Activated T-helper 17 cell treated with anti-CD3 and anti-CD28 coated beads, Interleukin-2, amount 50 U/mL, for 72 hours (primary cell): Measurements from ENCODE around the gene NKPD1. TPM values are rescaled to one million over a fixed set of nuclear protein-coding genes. Genes with fewer than 3 reads are reported as not detected.

ENCODE experiments used
- ATAC-seq: fragments of 150-1000 bp; cut with Tn5 transposase; replicated peaks from 2 replicates; pipeline ENCODE4 v1.10.0; 2021; ENCODE audit warnings: mild to moderate bottlenecking, moderate library complexity
- H3K27ac Mint-ChIP-seq: one replicate; pipeline ENCODE4 v1.8.0; 2022; ENCODE audit warnings: mixed read lengths
- H3K27me3 Mint-ChIP-seq: one replicate; pipeline ENCODE4 v1.8.0; 2022; ENCODE audit warnings: mixed read lengths
- H3K36me3 Mint-ChIP-seq: one replicate; pipeline ENCODE4 v1.8.0; 2022; ENCODE audit warnings: low read depth, mild to moderate bottlenecking, mixed read lengths
- H3K4me1 Mint-ChIP-seq: one replicate; pipeline ENCODE4 v1.8.0; 2022; ENCODE audit warnings: mixed read lengths
- H3K4me3 Mint-ChIP-seq: one replicate; pipeline ENCODE4 v1.8.0; 2022; ENCODE audit warnings: mild to moderate bottlenecking, mixed read lengths
- H3K9me3 Mint-ChIP-seq: one replicate; pipeline ENCODE4 v1.8.0; 2022; ENCODE audit warnings: mixed read lengths
- total RNA-seq, 2 donors: library from RNA; stranded (reverse); gene quantifications; one replicate each; pipeline ENCODE4 v1.2.3, GENCODE V29; 2022

Gene NKPD1
- total RNA-seq, 2 donors from 2014 or later = 0.06 to 0.40 TPM

DNA sequence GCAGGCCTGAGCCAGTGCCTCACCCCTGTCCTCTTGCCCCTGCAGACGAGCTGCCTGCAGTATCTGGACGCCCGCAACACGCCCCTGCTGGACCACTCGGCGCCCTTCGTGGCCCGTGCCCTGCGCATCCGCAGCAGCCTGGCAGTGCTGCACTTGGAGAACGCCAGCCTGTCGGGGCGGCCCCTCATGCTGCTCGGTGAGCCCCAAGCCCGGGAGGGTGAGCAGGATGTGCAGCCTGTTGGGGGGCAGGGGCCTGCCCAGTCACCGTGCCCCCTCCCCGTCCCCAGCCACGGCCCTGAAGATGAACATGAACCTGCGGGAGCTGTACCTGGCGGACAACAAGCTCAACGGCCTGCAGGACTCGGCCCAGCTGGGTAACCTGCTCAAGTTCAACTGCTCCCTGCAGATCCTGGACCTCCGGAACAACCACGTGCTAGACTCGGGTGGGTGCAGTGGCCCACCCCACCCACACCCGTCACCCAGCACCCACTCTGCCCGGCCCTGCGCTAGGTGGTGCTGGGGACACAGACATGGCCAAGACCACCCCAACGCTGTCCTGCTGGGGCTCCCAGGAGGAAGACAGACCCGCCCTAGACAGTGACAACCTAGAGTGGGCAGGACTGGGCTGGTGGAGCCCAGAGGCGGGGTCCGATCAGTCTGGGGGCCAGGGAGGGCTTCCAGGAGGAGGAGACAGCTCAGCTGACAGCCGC, 18.6 kb downstream of the NKPD1 start:
- peaks cover 16% of the 10 kb centered on the region for H3K36me3 Mint-ChIP-seq
- no peak overlapping the region for H3K27ac Mint-ChIP-seq
- peaks cover 5% of the 10 kb centered on the region for H3K4me1 Mint-ChIP-seq
- ATAC-seq = no peak
- H3K27me3 Mint-ChIP-seq = no peaks in the 10 kb centered on the region
- H3K9me3 Mint-ChIP-seq = no peaks in the 10 kb centered on the region
- H3K4me3 Mint-ChIP-seq = no peak overlapping the region

DNA sequence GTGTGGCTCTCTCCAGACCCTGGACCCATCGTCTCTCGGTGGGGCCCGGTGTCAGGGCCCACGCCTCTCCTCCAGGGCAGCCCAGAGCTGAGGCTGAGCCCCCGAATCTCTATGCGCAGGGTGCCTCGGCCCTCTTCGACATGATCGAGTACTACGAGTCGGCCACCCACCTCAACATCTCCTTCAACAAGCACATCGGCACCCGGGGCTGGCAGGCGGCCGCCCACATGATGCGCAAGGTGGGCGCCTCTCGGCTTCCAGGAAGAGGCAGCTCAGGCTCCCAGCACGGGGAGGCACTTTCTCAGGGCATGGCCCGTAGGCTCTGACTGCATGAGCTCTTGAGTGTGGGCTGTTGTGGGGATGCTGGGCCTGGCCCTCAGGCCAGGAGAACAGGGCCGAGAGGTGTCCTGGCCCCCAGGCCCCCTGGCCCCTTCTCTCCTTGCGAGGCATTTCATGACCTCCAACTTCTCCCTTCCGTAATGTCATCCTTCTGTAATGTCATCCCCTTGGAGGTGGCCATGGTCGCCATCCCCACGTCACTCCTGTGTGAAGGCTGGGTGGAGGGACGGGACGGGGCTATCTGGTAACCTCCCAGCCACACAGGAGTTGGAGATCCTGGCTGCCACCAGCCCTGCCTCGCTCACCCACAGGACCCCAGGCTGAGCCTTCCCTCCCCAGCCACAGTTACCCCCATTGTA, 19.4 kb downstream of the NKPD1 start:
- H3K9me3 Mint-ChIP-seq = no peaks in the 10 kb centered on the region
- no peak for ATAC-seq
- no peak overlapping the region for H3K4me3 Mint-ChIP-seq
- no peaks in the 10 kb centered on the region for H3K27me3 Mint-ChIP-seq
- peaks cover 5% of the 10 kb centered on the region for H3K4me1 Mint-ChIP-seq
- peaks cover 16% of the 10 kb centered on the region for H3K36me3 Mint-ChIP-seq
- H3K27ac Mint-ChIP-seq = peak overlapping the region; percentile 20

DNA sequence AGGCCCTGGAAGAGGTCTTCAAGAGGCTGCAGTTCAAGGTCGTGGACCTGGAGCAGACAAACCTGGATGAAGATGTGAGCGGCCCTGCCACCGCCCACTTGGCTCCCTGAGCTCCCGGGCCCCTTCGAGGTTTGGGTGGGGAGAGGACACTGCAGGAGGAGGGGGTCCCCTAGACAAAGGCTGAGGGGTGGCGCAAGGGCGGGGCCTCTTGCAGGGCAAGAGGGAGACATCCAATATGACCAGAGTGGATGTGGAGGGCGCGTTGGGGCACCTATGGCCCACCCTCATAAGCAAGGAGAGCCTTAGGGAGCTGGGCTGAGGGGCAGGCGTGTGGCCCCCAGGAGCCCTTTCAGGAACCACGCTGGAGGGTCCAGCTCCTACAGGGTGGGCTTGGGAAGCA, 20.2 kb downstream of the NKPD1 start:
- no peaks in the 10 kb centered on the region for H3K9me3 Mint-ChIP-seq

DNA sequence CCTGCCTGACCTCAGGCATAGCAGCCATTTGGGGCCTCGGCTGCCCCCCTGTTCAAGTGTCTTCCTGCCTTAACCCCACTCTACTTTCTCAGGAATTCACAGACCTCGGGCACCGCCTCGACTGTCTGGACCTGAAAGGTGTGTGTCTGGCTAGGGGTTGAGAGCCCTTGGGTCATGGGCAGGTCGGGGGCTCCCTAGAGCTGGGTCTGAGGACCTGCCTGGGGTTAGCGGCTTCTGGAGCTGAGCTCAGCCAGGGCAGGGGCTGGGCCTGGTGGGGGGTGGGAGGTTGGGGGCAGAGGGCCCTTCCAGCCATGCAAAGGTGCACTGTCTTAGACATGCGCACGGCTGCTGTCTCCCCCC, 20.7 kb downstream of the NKPD1 start:
- peaks cover 5% of the 10 kb centered on the region for H3K4me1 Mint-ChIP-seq
- H3K27me3 Mint-ChIP-seq = no peaks in the 10 kb centered on the region
- no peak overlapping the region for H3K27ac Mint-ChIP-seq
- H3K4me3 Mint-ChIP-seq = no peak overlapping the region
- no peak for ATAC-seq
- H3K36me3 Mint-ChIP-seq = peaks cover 16% of the 10 kb centered on the region
- no peaks in the 10 kb centered on the region for H3K9me3 Mint-ChIP-seq

More for the DNA sequence above, 20.2 kb downstream of the NKPD1 start:
- H3K27ac Mint-ChIP-seq = no peak overlapping the region
- no peaks in the 10 kb centered on the region for H3K27me3 Mint-ChIP-seq
- peaks cover 5% of the 10 kb centered on the region for H3K4me1 Mint-ChIP-seq
- peaks cover 16% of the 10 kb centered on the region for H3K36me3 Mint-ChIP-seq
- ATAC-seq = no peak
- no peak overlapping the region for H3K4me3 Mint-ChIP-seq

DNA sequence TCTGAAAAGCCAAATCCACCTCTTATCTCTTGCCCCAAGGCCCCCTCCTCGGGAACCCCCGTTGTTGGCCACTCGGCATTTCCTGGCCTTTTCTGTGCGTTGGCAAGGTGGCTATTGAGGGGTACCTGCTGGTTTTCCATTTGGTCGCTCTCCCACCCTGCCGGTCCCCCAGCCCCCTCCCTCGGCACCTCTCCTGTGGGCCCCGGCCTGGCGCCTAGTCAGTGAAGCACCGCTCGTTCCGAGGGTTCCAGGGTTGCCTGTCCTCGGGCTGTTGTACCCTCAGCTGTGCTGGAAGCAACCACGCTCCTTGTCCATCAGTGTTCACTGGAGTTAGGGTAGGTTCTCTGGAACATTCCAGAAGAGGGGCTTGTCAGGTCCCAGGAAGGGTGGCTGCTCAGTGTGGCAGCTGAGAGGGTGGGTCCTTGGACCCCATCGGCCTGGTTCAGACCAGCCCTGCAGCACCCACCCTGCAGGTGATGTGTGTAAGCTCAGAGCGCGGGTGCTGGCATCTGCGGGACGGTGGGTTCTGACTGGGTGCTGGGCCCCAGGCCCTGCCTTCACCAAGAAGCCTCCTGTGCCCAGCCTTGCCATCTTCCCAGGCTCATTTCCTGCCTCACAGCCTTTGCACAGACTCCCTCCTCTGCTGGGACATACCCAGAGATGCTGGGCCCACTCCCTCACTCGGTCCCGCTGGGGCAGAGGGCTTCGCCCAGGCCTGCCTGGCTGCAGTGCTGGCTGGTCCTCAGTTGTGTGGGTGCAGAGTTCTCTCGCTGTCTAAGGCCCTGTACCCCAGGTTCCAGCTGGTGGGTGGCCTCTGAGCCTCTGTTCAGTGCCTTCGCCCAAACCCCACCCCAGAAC, 21.3 kb downstream of the NKPD1 start:
- Mint-ChIP-seq H3K27me3 (no peaks in the 10 kb centered on the region), H3K36me3 (peaks cover 16% of the 10 kb centered on the region), H3K4me1 (peaks cover 5% of the 10 kb centered on the region), H3K9me3 (no peaks in the 10 kb centered on the region), H3K27ac (no peak overlapping the region), H3K4me3 (no peak overlapping the region)
- ATAC-seq = no peak

DNA sequence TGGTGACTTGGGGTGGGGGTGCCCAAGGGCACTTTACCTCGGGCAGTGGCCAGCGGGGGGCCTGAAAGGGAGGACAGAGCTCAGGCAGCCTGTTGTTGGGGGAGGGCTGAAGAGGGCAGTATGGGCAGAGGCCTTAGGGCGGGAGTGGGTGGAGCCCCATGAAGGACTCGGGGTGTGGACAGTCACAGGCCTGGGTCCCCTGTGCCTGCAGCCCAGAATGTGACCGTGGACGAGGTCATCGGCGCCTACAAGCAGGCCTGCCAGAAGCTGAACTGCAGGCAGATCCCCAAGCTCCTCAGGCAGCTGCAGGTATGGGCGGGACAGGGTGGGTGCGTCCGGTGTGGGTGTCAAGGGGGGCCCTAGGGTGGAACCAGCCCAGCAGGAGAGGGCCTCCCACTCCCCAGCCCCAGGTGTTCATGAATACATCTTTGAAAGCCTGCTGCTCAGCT, 22.5 kb downstream of the NKPD1 start:
- ATAC-seq = no peak
- Mint-ChIP-seq H3K9me3 (no peaks in the 10 kb centered on the region), H3K36me3 (peaks cover 16% of the 10 kb centered on the region), H3K4me1 (peaks cover 5% of the 10 kb centered on the region), H3K27ac (no peak overlapping the region), H3K4me3 (no peak overlapping the region), H3K27me3 (no peaks in the 10 kb centered on the region)

DNA sequence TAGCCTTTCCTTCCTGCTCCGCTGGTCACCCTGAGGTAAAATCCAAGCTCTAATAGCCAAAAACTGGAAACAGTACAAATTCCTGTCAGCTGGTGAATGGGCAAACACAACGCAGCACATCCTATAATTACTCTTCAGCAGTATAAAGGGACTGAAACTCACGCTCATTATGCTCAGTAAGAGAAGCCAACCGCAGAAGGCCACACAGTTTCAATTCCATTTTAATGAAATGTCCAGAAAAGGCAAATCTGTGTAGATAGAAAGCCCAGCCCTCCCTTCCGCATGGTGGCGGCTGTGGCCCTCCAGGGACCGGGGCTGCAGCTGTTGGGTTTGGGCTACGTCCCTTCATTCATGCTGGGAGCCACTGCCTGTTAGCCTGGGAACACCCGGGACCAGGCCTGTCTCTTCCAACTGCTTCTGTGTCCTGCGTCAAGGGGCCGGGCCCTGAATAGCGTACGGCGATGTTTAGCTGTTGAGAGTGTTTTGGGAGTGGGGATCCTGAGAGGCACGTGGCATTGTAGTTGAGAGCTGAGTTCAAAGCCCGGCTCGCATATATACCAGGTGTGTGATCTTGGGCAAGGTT, 23.5 kb downstream of the NKPD1 start:
- no peak for ATAC-seq
- Mint-ChIP-seq H3K27me3 (no peaks in the 10 kb centered on the region), H3K4me1 (no peaks in the 10 kb centered on the region), H3K4me3 (no peak overlapping the region), H3K36me3 (peaks cover 7% of the 10 kb centered on the region), H3K27ac (no peak overlapping the region), H3K9me3 (no peaks in the 10 kb centered on the region)

DNA sequence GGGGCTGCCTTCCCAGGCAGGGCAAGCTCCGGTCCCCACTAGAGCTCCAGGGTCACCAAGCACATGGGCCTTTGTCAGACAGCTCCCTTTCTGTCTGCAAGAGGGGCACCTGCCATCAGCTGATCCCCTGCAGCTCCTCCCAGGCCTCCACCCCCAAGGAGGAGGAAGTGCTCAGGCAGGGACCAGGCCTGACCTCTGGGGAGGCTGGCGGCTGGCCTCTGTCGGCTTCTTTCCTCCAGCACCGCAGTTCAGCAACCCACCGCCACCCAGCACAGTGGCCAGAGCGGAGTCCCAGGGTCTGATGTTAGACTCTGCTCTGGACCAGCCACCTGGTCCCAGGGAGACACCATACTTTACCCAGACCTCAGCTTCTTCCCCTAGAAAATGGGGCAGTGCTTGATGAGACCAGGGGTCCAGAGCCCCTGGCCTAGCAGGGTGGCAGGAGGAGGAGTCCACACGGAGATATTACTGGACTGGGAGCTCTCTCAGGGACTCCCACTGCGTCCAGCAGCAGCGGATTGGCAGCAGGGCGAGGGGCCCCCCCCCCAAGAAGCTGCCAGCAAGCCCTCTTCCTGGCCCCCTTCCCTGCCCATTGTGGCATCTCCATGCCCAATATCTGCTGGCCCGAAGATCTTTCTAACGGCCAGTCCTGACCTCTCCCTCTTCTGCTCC, 24.1 kb downstream of the NKPD1 start:
- Mint-ChIP-seq H3K9me3 (no peaks in the 10 kb centered on the region), H3K27me3 (no peaks in the 10 kb centered on the region), H3K4me3 (no peak overlapping the region), H3K4me1 (no peaks in the 10 kb centered on the region), H3K36me3 (peaks cover 5% of the 10 kb centered on the region), H3K27ac (no peak overlapping the region)
- no peak for ATAC-seq

DNA sequence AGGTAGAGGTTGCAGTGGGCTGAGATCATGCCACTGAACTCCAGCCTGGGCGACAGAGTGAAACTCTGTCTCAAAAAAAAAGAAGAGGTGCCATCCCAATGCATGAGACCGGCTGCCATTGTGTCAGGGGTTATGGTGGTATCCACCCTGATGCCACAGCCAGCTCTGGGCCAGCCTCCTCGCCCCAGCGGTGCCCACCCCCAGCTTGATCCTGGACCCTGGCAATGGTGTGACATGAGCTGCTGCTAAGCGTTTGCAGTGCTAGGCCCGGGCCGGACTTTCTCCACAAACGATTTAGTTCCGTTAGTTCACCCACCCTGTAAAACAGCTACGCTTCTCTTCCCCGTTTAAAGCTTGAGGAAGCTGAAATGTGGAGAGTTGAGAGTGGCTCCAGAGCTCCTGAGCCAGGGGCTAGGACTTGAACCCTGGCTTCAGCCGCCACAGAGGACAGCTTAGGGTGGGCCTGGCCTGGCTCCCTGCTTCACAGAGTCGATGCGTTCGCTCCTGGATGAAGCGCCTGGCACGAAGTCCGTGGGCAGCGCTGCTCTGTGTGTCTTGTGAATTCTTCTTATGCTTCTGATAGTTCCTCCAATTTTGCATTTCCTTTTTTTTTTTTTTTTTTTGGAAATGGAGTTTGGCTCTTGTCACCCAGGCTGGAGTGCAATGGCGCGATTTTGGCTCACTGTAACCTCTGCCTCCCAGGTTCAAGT, 25.5 kb downstream of the NKPD1 start:
- no peak overlapping the region for H3K27ac Mint-ChIP-seq
- no peak for ATAC-seq
- H3K4me3 Mint-ChIP-seq = no peak overlapping the region
- no peaks in the 10 kb centered on the region for H3K36me3 Mint-ChIP-seq
- no peaks in the 10 kb centered on the region for H3K4me1 Mint-ChIP-seq
- H3K27me3 Mint-ChIP-seq = no peaks in the 10 kb centered on the region
- H3K9me3 Mint-ChIP-seq = no peaks in the 10 kb centered on the region

DNA sequence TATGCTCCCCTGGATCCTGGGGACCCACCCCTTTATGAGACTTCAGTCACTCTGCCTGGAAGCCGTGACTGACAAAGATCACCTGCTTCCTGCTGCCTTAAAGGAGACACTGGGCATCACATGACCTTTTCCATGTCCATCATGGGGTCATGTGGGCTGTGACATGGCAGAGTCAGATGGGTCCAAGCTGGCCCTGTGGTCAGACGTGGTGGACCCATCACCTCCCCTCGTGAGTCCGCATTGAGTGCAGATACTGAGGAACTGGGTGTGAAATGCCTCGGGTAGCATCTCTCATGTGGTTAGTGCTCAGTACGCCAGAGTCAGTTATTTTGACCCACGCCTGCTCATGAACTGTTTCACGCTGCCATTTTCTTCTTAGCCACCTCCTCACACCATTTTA, 27.1 kb downstream of the NKPD1 start:
- no peaks in the 10 kb centered on the region for H3K36me3 Mint-ChIP-seq
- no peaks in the 10 kb centered on the region for H3K9me3 Mint-ChIP-seq
- no peaks in the 10 kb centered on the region for H3K4me1 Mint-ChIP-seq
- no peaks in the 10 kb centered on the region for H3K27me3 Mint-ChIP-seq
- ATAC-seq = no peak
- H3K27ac Mint-ChIP-seq = peak overlapping the region; percentile 80
- H3K4me3 Mint-ChIP-seq = no peak overlapping the region

DNA sequence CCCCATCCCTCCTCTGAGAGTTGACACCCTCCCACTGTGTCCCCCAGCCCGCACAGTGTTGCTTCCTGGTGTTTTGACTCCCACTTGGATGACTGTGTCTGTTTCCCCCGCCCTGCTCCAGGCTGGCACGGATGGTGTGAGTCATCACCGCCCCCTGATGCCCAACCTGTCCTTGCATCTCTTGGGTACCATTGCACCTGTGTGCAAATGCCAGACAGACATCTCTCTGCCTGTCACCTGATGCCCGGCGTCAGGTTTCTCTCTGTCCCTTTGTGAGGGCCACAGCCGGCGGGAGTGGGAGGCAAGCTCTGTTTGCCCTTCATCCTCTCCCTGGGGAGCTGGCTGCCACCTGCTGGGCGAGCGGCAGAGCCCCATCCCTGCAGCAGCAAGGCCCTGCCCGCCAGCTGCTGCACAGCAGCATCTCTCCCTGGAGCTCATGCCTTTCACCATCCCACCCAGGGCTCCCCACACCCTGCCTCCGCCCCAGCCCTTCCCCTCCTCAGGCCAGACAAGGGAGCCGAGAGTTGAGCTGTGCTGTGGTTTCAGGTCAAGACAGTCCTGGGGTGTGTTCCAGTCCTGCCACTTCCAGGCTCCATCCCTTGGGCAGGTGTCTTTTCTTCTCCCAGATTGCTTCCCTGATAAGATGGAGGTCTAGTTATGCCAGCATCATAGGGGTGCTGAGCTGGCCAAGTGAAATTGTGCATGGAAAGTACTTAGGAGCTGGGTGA, 29.7 kb downstream of the NKPD1 start:
- Mint-ChIP-seq H3K4me3 (no peak overlapping the region), H3K9me3 (no peaks in the 10 kb centered on the region), H3K36me3 (no peaks in the 10 kb centered on the region), H3K27ac (peak overlapping the region; percentile 56), H3K4me1 (peaks cover under 1% of the 10 kb centered on the region), H3K27me3 (no peaks in the 10 kb centered on the region)
- ATAC-seq = peak; percentile 62

DNA sequence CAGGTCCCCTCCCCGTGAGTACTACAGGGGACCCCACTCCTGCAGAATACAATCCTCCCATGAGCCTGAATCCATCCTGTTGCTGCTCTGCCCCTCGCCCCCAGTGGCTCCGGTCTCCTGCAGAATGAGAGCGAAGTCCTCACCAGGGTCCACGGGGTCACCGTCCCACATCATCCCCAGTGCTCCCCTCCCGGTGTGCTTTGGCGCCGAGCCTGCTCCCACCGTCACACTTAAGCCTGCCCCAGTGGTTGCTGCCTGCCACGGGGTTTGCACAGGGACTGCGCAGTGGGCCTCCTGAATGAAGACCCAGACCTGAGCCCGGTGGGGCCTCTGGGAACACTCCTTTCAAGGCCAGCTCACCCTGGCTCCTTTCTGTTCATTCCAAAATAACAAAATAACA, 30.5 kb downstream of the NKPD1 start:
- H3K27me3 Mint-ChIP-seq = no peaks in the 10 kb centered on the region
- H3K9me3 Mint-ChIP-seq = no peaks in the 10 kb centered on the region
- H3K36me3 Mint-ChIP-seq = no peaks in the 10 kb centered on the region
- peaks cover 4% of the 10 kb centered on the region for H3K4me1 Mint-ChIP-seq
- no peak overlapping the region for H3K27ac Mint-ChIP-seq
- ATAC-seq = no peak
- no peak overlapping the region for H3K4me3 Mint-ChIP-seq

DNA sequence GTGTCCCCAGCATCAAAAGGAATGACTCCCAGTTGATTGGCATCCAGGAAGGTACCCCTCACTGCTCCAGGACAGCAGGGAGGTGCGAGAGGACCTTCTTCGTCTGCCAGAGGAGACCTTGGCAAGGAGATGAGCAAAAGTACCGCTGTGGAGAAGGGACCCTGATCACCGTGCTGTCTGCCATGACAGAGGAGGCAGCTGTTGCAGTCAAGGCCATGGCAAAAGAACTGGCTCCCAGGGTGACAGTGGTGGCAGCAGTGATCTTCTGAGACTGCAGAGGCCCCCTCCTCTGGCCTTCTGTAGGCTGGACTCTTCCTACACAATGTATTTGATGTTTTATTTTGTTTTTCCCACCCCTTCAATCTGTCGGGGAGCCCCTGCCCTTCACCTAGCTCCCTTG, 32.0 kb downstream of the NKPD1 start:
- Mint-ChIP-seq H3K9me3 (no peaks in the 10 kb centered on the region), H3K27ac (no peak overlapping the region), H3K4me3 (no peak overlapping the region), H3K36me3 (no peaks in the 10 kb centered on the region), H3K27me3 (no peaks in the 10 kb centered on the region), H3K4me1 (peaks cover 7% of the 10 kb centered on the region)
- no peak for ATAC-seq
